ENCODE data around the gene C5AR2. TPM values are rescaled to one million over a fixed set of nuclear protein-coding genes. Genes with fewer than 3 reads are reported as not detected.

C5AR2 gene
- total and polyA plus RNA-seq, 2 experiments from 2014 or later: 0.28 TPM; not detected in 1

DNA sequence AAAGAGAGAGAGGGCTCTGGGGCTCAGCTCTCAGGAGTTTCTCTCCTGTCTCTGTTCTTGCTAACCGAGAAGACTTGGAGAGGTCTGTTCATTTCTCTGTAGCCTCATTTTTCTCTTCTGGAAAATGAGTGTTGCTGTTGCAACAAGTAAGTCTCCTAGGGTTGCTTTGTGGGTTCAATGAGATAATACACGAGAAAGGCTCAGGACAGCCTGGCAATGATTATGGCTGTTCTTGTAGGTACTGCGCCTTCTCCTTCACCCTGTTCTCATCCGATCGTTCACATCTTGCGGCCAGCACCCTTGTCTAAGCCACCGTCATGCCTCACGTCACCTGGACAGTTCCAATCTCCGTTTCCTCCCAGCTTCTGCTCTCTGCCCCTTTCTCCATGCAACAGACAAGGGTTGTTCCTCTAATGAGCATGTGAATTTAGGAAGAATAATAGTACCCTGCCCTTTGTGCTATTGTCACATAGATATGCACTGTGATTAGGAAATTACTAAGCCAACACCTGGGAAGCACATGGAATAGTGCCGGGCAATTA is 18.1 kb upstream of the C5AR2 start:
- H3K9me2 ChIP-seq (ENCODE audit: insufficient read depth): no peaks in the 10 kb centered on the region
- H3K4me1 ChIP-seq (ENCODE audit: insufficient read depth): no peaks in the 10 kb centered on the region
- Mint-ChIP-seq H3K36me3 (ENCODE audit: low read depth) (no peaks in the 10 kb centered on the region), H3K27me3 (ENCODE audit: insufficient read depth, low read depth, poor library complexity) (peaks cover 12% of the 10 kb centered on the region), H3K9me3 (peaks cover 3% of the 10 kb centered on the region; the same call in 1 of the 3 replicates), H3K4me1 (no peaks in the 10 kb centered on the region), H3K4me3 (no peak overlapping the region), H3K27ac (no peak overlapping the region)
- H3K79me2 ChIP-seq (replicated peaks; ENCODE audit: insufficient read depth): no peaks in the 10 kb centered on the region
- no peaks in the 10 kb centered on the region for H4K20me1 ChIP-seq (replicated peaks; ENCODE audit: insufficient read depth)
- no peaks in the 10 kb centered on the region for H3K36me3 ChIP-seq (ENCODE audit: insufficient read depth)
- DNase-seq (ENCODE audit: low spot score) (no peak), ATAC-seq (no peak)
- no peak overlapping the region for H2AFZ ChIP-seq
- H3K4me2 ChIP-seq: no peak overlapping the region
- H3K4me3 ChIP-seq: no peak overlapping the region
- H3K27ac ChIP-seq (ENCODE audit: low read depth): no peak overlapping the region
- H3F3A ChIP-seq (replicated peaks; ENCODE audit: low read depth): no peaks in the 10 kb centered on the region
- TF ChIP-seq EZH2phosphoT487 (IDR thresholded peaks at IDR 0.05; ENCODE audit: unreplicated experiment) (no peak), ZNF331 (CRISPR knock-in tag; IDR thresholded peaks at IDR 0.05; ENCODE audit: low read depth) (no peak), CREB1 (CRISPR knock-in tag; IDR thresholded peaks at IDR 0.05; ENCODE audit: low read depth) (no peak), NANOG (IDR thresholded peaks at IDR 0.05; ENCODE audit: borderline replicate concordance) (no peak), EZH2 (IDR thresholded peaks at IDR 0.05; ENCODE audit: low read depth, unreplicated experiment) (no peak), CTCF (conservative IDR thresholded peaks at IDR 0.05; ENCODE audit: low read depth in 2 of 2) (no peak)
- TF ChIP-seq, protein P1, sequence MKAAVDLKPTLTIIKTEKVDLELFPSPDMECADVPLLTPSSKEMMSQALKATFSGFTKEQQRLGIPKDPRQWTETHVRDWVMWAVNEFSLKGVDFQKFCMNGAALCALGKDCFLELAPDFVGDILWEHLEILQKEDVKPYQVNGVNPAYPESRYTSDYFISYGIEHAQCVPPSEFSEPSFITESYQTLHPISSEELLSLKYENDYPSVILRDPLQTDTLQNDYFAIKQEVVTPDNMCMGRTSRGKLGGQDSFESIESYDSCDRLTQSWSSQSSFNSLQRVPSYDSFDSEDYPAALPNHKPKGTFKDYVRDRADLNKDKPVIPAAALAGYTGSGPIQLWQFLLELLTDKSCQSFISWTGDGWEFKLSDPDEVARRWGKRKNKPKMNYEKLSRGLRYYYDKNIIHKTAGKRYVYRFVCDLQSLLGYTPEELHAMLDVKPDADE (IDR thresholded peaks at IDR 0.05): no peak
- no peaks in the 10 kb centered on the region for H3K27me3 ChIP-seq (ENCODE audit: insufficient read depth)

GRCh38 chr19:47315125-47315821 is 16.7 kb upstream of the C5AR2 start:
- H3K27me3 Mint-ChIP-seq (ENCODE audit: insufficient read depth, low read depth, poor library complexity): peaks cover 12% of the 10 kb centered on the region
- no peaks in the 10 kb centered on the region for H3K9me2 ChIP-seq (ENCODE audit: insufficient read depth)
- H3K27me3 ChIP-seq (ENCODE audit: insufficient read depth): no peaks in the 10 kb centered on the region
- TF ChIP-seq ZNF331 (CRISPR knock-in tag; IDR thresholded peaks at IDR 0.05; ENCODE audit: low read depth) (no peak), NANOG (IDR thresholded peaks at IDR 0.05; ENCODE audit: borderline replicate concordance) (no peak)
- H3K4me1 Mint-ChIP-seq: no peaks in the 10 kb centered on the region
- H3F3A ChIP-seq (replicated peaks; ENCODE audit: low read depth): no peaks in the 10 kb centered on the region
- H3K36me3 ChIP-seq (ENCODE audit: insufficient read depth): no peaks in the 10 kb centered on the region
- H3K4me2 ChIP-seq: no peak overlapping the region
- no peaks in the 10 kb centered on the region for H3K4me1 ChIP-seq (ENCODE audit: insufficient read depth)
- H2AFZ ChIP-seq: 0 out of 2 replicates have a peak overlapping the region, but pooled peaks have one; percentile 14
- H4K20me1 ChIP-seq (replicated peaks; ENCODE audit: insufficient read depth): no peaks in the 10 kb centered on the region
- ATAC-seq (peak; percentile 44; the same call in 2 of the 3 replicates), DNase-seq (ENCODE audit: low spot score) (peak; percentile 46)
- H3K4me3 Mint-ChIP-seq: no peak overlapping the region
- H3K27ac Mint-ChIP-seq: no peak overlapping the region
- H3K4me3 ChIP-seq: no peak overlapping the region
- peaks cover 3% of the 10 kb centered on the region; the same call in 1 of the 3 replicates for H3K9me3 Mint-ChIP-seq
- H3K27ac ChIP-seq (ENCODE audit: low read depth): no peak overlapping the region
- H3K79me2 ChIP-seq (replicated peaks; ENCODE audit: insufficient read depth): no peaks in the 10 kb centered on the region
- no peaks in the 10 kb centered on the region for H3K36me3 Mint-ChIP-seq (ENCODE audit: low read depth)

Measured in GM23338 (cell line).